DND-41 (cell line): ENCODE data around the gene AP2A1.

Source experiments
- ATAC-seq: fragments of 200-7000 bp; cut with Tn5 transposase; 3 replicates; pipeline ENCODE4 v1.9.1; 2021; ENCODE audit warnings: low read depth; ENCODE audit not compliant: insufficient read depth
- DNase-seq: peaks from one replicate; pipeline ENCODE4 v3.0.0-alpha.2; 2020
- H2AFZ ChIP-seq: 2 replicates; pipeline ENCODE4 v1.6.0; 2012; ENCODE audit warnings: low read depth, low read length
- H3K27ac ChIP-seq: 2 replicates; pipeline ENCODE4 v1.5.1; 2012; ENCODE audit warnings: low read length, inconsistent platforms
- H3K27me3 ChIP-seq: fragments of 200-600 bp; sonication (generic); 2 replicates; pipeline ENCODE4 v1.6.0; 2012; ENCODE audit warnings: low read length, mild to moderate bottlenecking, inconsistent platforms; ENCODE audit not compliant: insufficient read depth, poor library complexity
- H3K36me3 ChIP-seq: 2 replicates; pipeline ENCODE4 v1.5.1; 2012; ENCODE audit warnings: low read length, inconsistent platforms; ENCODE audit not compliant: insufficient read depth
- H3K4me1 ChIP-seq: 2 replicates; pipeline ENCODE4 v1.5.1; 2012; ENCODE audit warnings: mild to moderate bottlenecking, low read length; ENCODE audit not compliant: insufficient read depth
- H3K4me2 ChIP-seq: 2 replicates; pipeline ENCODE4 v1.6.0; 2012; ENCODE audit warnings: mild to moderate bottlenecking, moderate library complexity, low read length, inconsistent platforms; ENCODE audit not compliant: insufficient read depth
- H3K4me3 ChIP-seq, 2 experiments: fragments of 200-600 bp in 1 of 2; shearing (Covaris generic) in 1 of 2; 2 replicates each; pipeline ENCODE4 v1.5.1; 2012 to 2016; ENCODE audit warnings: inconsistent platforms in 2 of 2, low read length in 2 of 2, mild to moderate bottlenecking in 2 of 2, low read depth in 1 of 2, moderate library complexity in 1 of 2
- H3K79me2 ChIP-seq: 2 replicates; pipeline ENCODE4 v1.6.0; 2012; ENCODE audit warnings: low read length, inconsistent platforms; ENCODE audit not compliant: insufficient read depth
- H3K9ac ChIP-seq: 2 replicates; pipeline ENCODE4 v1.6.0; 2012; ENCODE audit warnings: low read depth, mild to moderate bottlenecking, inconsistent platforms, low read length, moderate library complexity
- H3K9me3 ChIP-seq: 2 replicates; pipeline ENCODE4 v1.5.1; 2012; ENCODE audit warnings: low read length, moderate library complexity, mild to moderate bottlenecking, inconsistent platforms; ENCODE audit not compliant: insufficient read depth, severe bottlenecking
- H4K20me1 ChIP-seq: 2 replicates; pipeline ENCODE4 v1.6.0; 2012; ENCODE audit warnings: low read length; ENCODE audit not compliant: insufficient read depth
- EZH2 ChIP-seq: IDR thresholded peaks from 3 replicates; pipeline ENCODE4 v1.6.1; 2012; ENCODE audit warnings: borderline replicate concordance, low read depth, mild to moderate bottlenecking, moderate library complexity, low read length, inconsistent platforms; ENCODE audit not compliant: severe bottlenecking
- TF ChIP-seq, protein P1 (sequence below): IDR thresholded peaks from 2 replicates; pipeline ENCODE4 v1.5.1; 2012; ENCODE audit warnings: borderline replicate concordance, low read length, moderate library complexity, mild to moderate bottlenecking; ENCODE audit not compliant: poor library complexity, severe bottlenecking; ENCODE audit errors: extremely low read depth

The AP2A1 gene

DNA sequence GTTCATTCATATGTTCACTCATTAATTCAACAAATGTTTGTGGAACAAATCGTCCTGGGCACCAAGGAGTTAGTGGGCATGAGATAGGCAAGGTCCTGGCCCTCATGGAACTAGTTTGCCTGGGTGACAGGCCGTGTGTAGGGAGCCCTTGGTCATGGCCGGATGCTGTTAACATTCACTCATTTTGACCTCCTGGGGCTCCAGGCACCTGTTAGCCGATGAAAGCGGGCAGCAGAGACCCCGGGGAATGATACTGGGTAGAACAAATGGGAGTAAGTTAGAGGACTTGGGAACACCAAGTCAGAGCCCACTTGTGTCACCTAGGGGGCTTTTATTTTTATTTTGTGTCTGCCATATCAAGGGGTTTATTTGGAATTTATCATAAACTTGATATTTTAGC lies 57.9 kb downstream of the AP2A1 start:
- ATAC-seq (no peak), DNase-seq (no peak)
- H3K79me2 ChIP-seq, result peaks cover 66% of the 10 kb centered on the region
- peaks cover 24% of the 10 kb centered on the region; the same call in 1 of the 2 replicates for H4K20me1 ChIP-seq
- H3K9me3 ChIP-seq, result no peaks in the 10 kb centered on the region
- no peak overlapping the region for H3K4me3 ChIP-seq
- no peaks in the 10 kb centered on the region for H3K27me3 ChIP-seq
- no peak overlapping the region for H3K4me2 ChIP-seq
- H3K9ac ChIP-seq, result no peak overlapping the region
- H2AFZ ChIP-seq, result no peak overlapping the region
- no peak overlapping the region for H3K27ac ChIP-seq
- TF ChIP-seq, protein P1, sequence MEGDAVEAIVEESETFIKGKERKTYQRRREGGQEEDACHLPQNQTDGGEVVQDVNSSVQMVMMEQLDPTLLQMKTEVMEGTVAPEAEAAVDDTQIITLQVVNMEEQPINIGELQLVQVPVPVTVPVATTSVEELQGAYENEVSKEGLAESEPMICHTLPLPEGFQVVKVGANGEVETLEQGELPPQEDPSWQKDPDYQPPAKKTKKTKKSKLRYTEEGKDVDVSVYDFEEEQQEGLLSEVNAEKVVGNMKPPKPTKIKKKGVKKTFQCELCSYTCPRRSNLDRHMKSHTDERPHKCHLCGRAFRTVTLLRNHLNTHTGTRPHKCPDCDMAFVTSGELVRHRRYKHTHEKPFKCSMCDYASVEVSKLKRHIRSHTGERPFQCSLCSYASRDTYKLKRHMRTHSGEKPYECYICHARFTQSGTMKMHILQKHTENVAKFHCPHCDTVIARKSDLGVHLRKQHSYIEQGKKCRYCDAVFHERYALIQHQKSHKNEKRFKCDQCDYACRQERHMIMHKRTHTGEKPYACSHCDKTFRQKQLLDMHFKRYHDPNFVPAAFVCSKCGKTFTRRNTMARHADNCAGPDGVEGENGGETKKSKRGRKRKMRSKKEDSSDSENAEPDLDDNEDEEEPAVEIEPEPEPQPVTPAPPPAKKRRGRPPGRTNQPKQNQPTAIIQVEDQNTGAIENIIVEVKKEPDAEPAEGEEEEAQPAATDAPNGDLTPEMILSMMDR, result no peak
- no peak for TF ChIP-seq EZH2
- peaks cover 53% of the 10 kb centered on the region for H3K36me3 ChIP-seq
- peaks cover 2% of the 10 kb centered on the region; the same call in 1 of the 2 replicates for H3K4me1 ChIP-seq

DNA sequence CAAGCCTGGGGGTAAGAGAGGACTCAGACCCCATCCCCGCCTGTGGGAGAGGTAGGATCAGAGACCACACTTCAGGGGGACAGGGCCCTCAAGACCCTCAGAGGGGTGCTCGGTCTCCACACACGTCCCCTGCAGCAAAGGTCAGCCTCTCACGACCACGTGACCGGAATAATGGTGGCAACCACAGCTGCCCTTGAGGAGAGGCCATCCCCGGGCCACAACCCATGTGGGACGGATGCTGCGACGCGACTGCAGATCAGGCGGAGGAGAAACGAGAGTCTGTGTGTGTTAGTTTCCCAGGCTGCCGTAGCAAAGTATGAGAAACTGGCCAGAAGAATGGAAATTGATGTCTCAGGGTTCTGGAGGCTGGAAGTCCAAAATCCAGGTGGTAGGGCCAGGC lies 60.2 kb downstream of the AP2A1 start:
- no peak for ATAC-seq
- TF ChIP-seq, protein P1, result no peak
- TF ChIP-seq EZH2, result no peak
- Histone ChIP-seq H3K36me3 (peaks cover 63% of the 10 kb centered on the region), H3K9me3 (no peaks in the 10 kb centered on the region), H3K4me1 (no peaks in the 10 kb centered on the region), H4K20me1 (peaks cover 29% of the 10 kb centered on the region), H3K79me2 (peaks cover 47% of the 10 kb centered on the region), H3K27ac (no peak overlapping the region), H2AFZ (no peak overlapping the region), H3K4me3 (no peak overlapping the region), H3K9ac (no peak overlapping the region), H3K4me2 (no peak overlapping the region), H3K27me3 (no peaks in the 10 kb centered on the region)
- no peak for DNase-seq

DNA sequence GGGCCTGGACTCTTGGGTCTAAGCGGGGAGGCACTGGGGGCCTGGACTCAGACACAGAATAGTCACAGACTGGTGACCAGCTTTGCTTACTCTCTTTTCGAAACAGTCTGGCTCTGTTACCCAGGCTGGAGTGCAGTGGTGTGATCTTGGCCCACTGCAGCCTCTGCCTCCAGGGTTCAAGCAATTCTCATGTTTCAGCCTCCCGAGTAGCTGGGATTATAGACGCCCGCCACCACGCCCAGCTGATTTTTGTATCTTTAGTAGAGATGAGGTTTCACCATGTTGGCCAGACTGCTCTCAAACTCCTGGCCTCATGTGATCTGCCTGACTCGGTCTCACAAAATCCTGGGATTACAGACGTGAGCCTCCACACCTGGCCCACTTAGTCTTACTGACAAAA lies 62.4 kb downstream of the AP2A1 start:
- Histone ChIP-seq H3K79me2 (peaks cover 29% of the 10 kb centered on the region), H2AFZ (no peak overlapping the region), H3K27me3 (no peaks in the 10 kb centered on the region), H3K27ac (no peak overlapping the region), H3K4me2 (no peak overlapping the region), H3K9me3 (no peaks in the 10 kb centered on the region), H3K4me1 (peaks cover 3% of the 10 kb centered on the region; the same call in 1 of the 2 replicates), H3K9ac (no peak overlapping the region), H3K36me3 (peaks cover 70% of the 10 kb centered on the region), H3K4me3 (no peak overlapping the region), H4K20me1 (peaks cover 22% of the 10 kb centered on the region)
- TF ChIP-seq, protein P1, result no peak
- no peak for TF ChIP-seq EZH2
- DNase-seq (no peak), ATAC-seq (no peak)

DNA sequence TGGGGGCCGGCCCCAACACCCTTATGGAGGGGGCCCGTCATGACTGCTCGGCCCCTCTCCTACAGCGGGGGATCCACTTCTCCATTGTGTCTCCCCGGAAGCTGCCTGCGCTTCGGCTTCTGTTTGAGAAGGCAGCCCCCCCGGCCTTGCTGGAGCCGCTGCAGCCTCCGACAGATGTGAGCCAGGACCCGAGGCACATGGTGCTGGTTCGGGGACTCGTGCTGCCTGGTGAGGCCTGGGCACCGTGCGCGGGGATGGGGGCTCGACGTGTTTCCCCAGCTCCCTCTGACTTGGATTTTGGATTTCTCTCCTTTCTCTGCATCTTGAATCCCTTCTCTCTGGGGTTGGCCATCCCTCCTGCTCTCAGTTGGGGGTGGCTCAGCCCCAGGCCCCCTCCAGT lies 62.9 kb downstream of the AP2A1 start:
- H3K4me2 ChIP-seq, result no peak overlapping the region

More for the DNA sequence above, 62.9 kb downstream of the AP2A1 start:
- Histone ChIP-seq H3K4me1 (peaks cover 3% of the 10 kb centered on the region; the same call in 1 of the 2 replicates), H3K9me3 (no peaks in the 10 kb centered on the region), H3K27ac (no peak overlapping the region), H2AFZ (no peak overlapping the region), H3K4me3 (no peak overlapping the region), H4K20me1 (peaks cover 20% of the 10 kb centered on the region), H3K9ac (no peak overlapping the region), H3K36me3 (peaks cover 75% of the 10 kb centered on the region), H3K79me2 (peaks cover 26% of the 10 kb centered on the region), H3K27me3 (no peaks in the 10 kb centered on the region)
- ATAC-seq, result no peak
- no peak for TF ChIP-seq EZH2
- TF ChIP-seq, protein P1, result no peak
- DNase-seq, result no peak
